HFF-Myc (cell line): Measurements from ENCODE around the gene SUSD6.
"Not testable (repeated sequence)": the region's sequence is repeated elsewhere in the genome, so short reads cannot be mapped to it uniquely, and the experiment has no call there.

Experiments used
- DNase-seq: peaks from one replicate; pipeline ENCODE4 v3.0.0-alpha.2; 2011; ENCODE audit warnings: low read depth; ENCODE audit errors: extremely low read depth
- H3K4me3 ChIP-seq: replicated peaks from 2 replicates; pipeline ENCODE4 v1.5.1; 2011; ENCODE audit warnings: low read depth, mild to moderate bottlenecking, control low read depth, low read length
- TF ChIP-seq, protein P1 (sequence below): IDR thresholded peaks from 2 replicates; pipeline ENCODE4 v1.5.1; 2012; ENCODE audit warnings: mild to moderate bottlenecking, low read depth, low read length, control low read depth; ENCODE audit errors: missing control alignments

Gene SUSD6

DNA sequence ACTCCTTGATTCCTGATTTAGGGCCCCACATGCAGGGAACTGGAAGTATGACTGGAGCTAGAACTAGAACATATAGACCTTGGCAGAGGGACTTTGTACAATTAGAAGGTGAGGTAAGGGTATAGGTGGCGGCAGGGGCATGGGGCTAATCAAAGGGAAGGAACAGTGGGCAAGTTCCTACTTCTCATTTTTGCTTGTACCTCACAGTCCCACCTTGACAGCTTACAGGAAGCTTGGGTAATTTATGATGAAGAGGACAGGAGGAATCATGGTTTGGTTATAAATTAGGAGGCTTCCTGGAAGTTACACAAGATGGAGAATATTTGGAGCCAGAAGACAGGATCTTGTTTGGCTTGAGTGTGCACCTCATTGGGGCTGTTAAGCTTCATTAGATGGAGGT, 33.4 kb downstream of the SUSD6 start:
- TF ChIP-seq, protein P1, sequence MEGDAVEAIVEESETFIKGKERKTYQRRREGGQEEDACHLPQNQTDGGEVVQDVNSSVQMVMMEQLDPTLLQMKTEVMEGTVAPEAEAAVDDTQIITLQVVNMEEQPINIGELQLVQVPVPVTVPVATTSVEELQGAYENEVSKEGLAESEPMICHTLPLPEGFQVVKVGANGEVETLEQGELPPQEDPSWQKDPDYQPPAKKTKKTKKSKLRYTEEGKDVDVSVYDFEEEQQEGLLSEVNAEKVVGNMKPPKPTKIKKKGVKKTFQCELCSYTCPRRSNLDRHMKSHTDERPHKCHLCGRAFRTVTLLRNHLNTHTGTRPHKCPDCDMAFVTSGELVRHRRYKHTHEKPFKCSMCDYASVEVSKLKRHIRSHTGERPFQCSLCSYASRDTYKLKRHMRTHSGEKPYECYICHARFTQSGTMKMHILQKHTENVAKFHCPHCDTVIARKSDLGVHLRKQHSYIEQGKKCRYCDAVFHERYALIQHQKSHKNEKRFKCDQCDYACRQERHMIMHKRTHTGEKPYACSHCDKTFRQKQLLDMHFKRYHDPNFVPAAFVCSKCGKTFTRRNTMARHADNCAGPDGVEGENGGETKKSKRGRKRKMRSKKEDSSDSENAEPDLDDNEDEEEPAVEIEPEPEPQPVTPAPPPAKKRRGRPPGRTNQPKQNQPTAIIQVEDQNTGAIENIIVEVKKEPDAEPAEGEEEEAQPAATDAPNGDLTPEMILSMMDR: no peak
- DNase-seq: no peak
- H3K4me3 ChIP-seq: no peak overlapping the region

DNA sequence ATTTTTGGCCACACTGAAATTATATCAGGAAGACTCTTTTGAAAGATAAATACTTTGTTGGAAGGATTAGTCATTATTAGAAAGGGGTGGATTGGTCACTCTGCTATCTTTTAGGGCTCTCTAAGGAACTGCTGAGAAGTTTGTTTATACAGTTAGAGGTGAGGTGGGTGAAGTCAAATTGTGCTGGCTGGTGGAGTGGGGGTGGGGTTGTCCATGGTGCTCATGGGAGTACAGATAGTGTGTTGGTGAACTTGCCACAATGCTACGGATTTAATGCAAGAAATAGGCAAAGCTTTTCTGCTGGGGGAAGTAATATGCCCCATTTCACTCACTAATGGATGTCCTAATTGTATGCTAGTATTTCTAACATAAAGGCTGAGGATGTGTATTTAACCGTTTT, 35.8 kb downstream of the SUSD6 start:
- TF ChIP-seq, protein P1: no peak
- DNase-seq: no peak
- H3K4me3 ChIP-seq: no peak overlapping the region

DNA sequence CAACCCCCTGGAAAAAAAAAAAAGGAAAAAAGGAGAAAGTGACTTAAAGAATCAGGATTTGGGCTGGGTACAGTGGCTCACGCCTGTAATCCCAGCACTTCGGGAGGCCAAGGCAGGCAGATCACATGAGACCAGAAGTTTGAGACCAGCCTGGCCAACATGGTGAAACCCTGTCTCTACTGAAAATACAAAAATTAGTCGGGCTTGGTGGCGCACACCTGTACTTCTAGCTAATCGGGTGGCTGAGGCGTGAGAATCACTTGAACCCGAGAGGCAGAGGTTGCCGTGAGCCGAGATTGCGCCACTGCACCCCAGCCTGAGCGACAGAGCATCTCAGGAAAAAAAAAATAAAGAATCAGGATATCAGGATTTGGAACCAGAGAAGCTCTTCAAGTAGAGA, 36.2 kb downstream of the SUSD6 start:
- H3K4me3 ChIP-seq, DNase-seq: not testable (repeated sequence)

DNA sequence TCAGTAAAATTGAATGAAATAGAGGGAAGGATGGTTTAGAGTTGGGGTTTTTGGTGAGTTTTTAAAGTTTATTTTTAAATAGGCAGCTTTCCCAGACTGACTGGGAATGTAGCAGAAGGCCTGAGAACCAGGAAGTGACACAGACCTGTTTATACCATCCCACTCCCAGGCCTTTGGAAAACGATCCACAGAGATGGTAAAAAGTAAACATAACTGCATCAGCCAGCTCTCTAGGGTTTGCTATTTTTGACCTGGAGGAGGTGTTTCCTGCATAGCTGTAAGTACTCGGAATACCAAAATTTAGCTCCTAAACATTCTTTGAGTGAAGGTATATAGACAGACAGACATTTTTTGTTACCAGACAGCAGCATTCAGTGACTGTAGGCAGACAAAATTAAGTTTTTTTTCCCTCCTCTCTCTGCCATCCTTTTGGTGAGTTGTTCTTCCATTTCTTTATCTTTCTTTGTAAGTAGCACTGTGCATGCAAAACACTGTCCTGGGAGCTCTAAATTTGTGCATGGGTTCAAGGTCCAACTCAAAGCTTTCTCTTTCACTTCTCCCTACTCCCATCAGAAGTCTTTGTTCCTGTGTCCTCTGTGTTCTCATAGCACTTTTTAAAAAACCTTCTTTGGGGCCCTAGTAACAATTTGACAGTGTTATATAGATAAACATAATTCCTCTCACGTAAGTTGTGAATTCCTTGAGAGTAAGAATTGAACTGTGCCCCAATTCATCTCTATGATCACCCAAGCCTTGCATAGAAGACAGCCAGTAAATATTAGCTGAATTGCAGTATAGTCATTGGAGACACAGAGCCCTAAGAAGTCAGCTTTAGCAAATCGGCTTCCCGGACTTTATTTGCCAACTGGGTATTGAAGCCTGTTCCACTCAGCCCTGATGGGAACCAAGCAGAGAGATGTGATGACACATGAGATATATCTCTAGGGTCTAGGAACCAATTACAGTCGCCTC, 37.4 kb downstream of the SUSD6 start:
- TF ChIP-seq, protein P1: no peak
- H3K4me3 ChIP-seq: no peak overlapping the region
- DNase-seq: peak; percentile 35

DNA sequence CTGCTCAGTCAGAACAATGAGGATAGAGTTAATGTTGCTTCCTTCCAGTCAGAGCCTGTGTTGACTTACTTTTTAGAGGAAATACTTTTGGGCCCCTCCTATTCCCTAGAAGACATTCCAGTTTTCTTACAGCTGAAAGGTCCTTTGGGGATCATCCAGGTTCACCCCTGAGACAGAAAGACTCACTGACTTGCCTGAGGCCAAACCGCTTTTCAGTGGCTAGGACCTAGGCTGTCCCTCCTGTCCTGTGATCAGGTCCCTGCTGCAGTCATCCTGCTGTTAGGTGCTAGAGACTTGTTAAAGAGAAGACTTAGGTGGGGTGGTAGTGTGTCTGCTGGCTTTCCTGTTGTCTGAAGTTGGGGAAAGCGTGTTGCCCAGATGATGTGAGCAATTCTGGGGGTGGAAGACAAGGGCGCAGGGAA, 39.6 kb downstream of the SUSD6 start:
- TF ChIP-seq, protein P1: no peak
- DNase-seq: no peak
- H3K4me3 ChIP-seq: no peak overlapping the region

DNA sequence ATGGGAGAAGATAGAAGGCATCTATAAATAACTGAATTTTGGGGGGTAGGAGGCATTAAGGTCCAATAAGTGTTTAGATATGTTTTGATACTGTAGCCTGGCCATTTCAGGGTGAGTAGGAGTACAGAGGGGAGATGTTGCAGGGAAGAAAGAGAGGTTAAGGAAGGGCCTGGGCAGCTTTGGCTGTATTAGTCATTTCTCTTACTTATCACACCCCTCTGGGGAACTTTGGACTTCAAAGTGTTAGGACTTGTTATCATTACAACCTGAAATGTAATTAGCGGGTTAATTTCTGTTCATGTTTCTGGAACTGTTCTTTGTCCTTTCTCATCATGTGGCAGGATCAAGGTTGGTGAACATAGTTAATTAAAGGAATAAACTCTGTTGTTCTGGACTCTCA, 40.3 kb downstream of the SUSD6 start:
- DNase-seq: no peak
- TF ChIP-seq, protein P1: no peak
- no peak overlapping the region for H3K4me3 ChIP-seq

DNA sequence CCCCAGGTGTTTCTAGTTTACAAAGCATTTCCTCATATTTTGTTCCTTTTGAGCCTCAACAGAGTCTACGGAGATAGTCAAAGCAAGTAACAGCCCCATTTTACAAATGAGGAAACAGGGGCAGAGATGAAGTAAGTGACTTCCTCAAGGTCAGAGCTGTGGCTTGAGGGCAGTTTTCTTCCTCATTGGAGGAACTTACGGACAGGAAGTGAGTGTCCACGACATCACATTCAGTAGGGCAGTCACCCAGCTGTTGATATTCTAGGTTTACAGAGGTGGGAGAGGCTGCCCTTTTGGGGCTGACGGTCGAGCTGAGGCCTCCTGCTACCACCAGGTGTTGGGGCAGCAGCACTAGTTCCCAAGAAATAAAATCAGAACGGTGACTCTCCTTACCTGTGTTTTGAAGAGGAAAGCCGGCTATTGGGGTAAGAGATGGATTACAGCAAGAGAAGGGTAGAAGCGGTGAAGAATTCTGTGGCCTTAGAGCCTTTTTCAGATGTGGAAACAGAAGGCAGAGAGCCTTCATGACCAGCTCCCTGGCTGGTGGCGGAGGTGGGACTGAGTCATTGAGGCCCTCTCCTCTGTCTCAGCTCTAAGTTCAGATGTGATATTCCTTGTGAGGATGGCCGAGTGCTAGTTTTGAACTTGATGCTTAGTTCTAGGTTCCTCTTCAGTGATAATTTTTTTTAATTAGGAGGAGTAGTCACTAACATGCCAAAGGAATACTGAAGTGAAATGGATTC, 41.7 kb downstream of the SUSD6 start:
- TF ChIP-seq, protein P1: no peak
- H3K4me3 ChIP-seq: no peak overlapping the region
- DNase-seq: no peak
